AG08396 (cell line): ENCODE data around the gene LSAMP.

Experiments
- DNase-seq: peaks from one replicate; pipeline ENCODE4 v3.0.0; 2012; ENCODE audit warnings: low spot score, mixed read lengths

LSAMP gene

GRCh38 chr3:115943579-115943978 is 501.7 kb downstream of the LSAMP start:
- no peak for DNase-seq

- no peak for DNase-seq
Measured at GRCh38 chr3:115937054-115937453, 508.2 kb downstream of the LSAMP start.

- DNase-seq = no peak
Measured at GRCh38 chr3:115932807-115933206, 512.5 kb downstream of the LSAMP start.

GRCh38 chr3:115931581-115931980 is 513.7 kb downstream of the LSAMP start:
- DNase-seq = no peak

- DNase-seq = no peak
Measured at GRCh38 chr3:115930922-115931321, 514.4 kb downstream of the LSAMP start.

GRCh38 chr3:115930168-115930567 is 515.1 kb downstream of the LSAMP start:
- no peak for DNase-seq

- no peak for DNase-seq
Measured at GRCh38 chr3:115928376-115928775, 516.9 kb downstream of the LSAMP start.

- no peak for DNase-seq
Measured at GRCh38 chr3:115927197-115927596, 518.1 kb downstream of the LSAMP start.

GRCh38 chr3:115922681-115923347 is 522.5 kb downstream of the LSAMP start:
- DNase-seq = peak; percentile 28

GRCh38 chr3:115921711-115922110 is 523.6 kb downstream of the LSAMP start:
- no peak for DNase-seq

- no peak for DNase-seq
Measured at GRCh38 chr3:115918900-115919299, 526.4 kb downstream of the LSAMP start.

GRCh38 chr3:115916866-115917265 is 528.4 kb downstream of the LSAMP start:
- DNase-seq = no peak

GRCh38 chr3:115915061-115915460 is 530.2 kb downstream of the LSAMP start:
- DNase-seq = no peak

GRCh38 chr3:115913069-115913686 is 532.1 kb downstream of the LSAMP start:
- no peak for DNase-seq

GRCh38 chr3:115912372-115912771 is 532.9 kb downstream of the LSAMP start:
- peak; percentile 5 for DNase-seq

GRCh38 chr3:115905871-115906270 is 539.4 kb downstream of the LSAMP start:
- no peak for DNase-seq

GRCh38 chr3:115903843-115904242 is 541.4 kb downstream of the LSAMP start:
- DNase-seq = no peak

GRCh38 chr3:115901008-115901407 is 544.3 kb downstream of the LSAMP start:
- DNase-seq = no peak

- no peak for DNase-seq
Measured at GRCh38 chr3:115899535-115899934, 545.8 kb downstream of the LSAMP start.

- DNase-seq = no peak
Measured at GRCh38 chr3:115898656-115899410, 546.5 kb downstream of the LSAMP start.

- DNase-seq = no peak
Measured at GRCh38 chr3:115891006-115891636, 554.2 kb downstream of the LSAMP start.

GRCh38 chr3:115890579-115890978 is 554.7 kb downstream of the LSAMP start:
- DNase-seq = no peak

GRCh38 chr3:115885621-115886020 is 559.7 kb downstream of the LSAMP start:
- peak; percentile 7 for DNase-seq
